Iris pigment epithelial cell (primary cell): Measurements from ENCODE around the gene HRC.
"Not testable (repeated sequence)": the region's sequence is repeated elsewhere in the genome, so short reads cannot be mapped to it uniquely, and the experiment has no call there.

ENCODE experiments used
- DNase-seq: peaks from one replicate; pipeline ENCODE4 v3.0.0-alpha.2; 2011; ENCODE audit warnings: low read depth

The HRC gene

DNA sequence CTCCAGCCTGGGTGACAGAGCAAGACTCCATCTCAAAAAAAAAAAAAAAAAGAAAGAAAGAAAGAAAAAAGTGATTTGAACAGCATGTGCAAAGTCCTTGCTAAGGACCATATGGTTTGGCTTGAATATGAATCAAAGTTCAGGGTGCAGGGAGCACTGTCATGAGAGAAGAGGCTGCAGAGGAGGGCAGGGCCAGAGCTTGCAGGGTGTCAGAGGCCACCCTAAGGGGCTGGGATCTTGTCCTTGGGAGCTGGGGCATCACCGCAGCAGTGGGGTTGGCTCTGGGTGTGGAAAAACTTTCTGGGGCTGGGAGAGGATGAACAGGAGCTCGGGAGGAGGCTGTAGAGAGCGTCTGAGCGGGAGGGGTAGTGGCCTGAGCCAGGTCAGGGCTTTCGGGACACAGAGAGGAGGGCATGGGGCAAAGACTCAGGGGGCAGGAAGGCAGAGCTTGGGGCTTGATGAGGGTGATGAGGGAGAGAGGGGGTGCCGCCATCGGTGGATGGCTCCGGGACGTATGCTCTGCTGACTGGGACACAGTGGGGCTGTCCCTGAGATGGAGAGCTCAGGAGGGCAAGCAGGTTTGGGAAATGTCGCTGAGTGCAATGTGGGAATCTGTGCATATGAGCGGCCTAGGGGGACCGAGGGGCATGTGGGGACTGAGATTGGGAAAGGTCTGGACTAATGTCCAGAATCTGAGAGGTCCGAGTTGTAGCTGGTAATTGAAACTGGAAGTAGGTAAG lies 5.4 kb upstream of the HRC start:
- no peak for DNase-seq

DNA sequence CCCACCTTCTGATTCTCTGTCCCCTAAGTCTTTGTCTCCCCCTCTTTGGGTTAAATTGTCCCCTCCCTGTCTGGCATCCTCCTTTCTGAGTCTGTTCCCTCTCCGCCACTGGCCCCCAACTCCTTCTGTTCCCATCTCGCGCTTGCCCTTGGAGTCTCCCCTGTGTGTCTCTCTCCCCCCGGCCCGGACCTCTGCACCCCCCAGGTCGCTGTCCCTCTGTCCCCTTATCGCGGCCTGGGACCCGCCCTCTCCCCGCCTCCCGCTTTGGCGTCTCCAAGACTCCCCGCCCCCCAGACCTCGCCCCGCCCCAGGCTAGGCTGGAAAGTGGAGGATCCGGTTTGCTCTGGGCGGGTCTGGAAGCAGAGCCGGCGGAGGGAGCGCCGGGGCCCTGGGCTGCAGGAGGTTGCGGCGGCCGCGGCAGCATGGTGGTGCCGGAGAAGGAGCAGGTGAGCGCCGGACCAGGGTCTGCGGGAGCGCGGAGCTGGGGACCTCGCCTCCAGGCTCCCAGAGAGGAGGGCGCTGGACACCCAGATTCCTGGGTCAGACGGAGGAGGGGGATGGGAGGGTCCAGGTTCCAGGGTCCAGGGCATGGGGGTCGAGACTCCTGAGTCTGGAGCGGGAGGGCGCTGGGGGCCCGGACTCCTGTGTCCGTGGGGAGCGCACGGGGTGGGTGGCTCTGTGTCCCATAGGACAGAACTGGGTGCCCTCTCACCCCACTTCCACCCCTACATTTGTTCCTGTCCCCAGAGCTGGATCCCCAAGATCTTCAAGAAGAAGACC lies 2.4 kb upstream of the HRC start, which contains the start of gene TRPM4:
TSS of gene TRPM4 (plus strand) at position 348 of the 780 bp plus-strand sequence. CDS start at position 423, 75 bp downstream.
- DNase-seq: peak; percentile 74

GRCh38 chr19:49155820-49156346 lies 687 bp upstream of the HRC start:
- DNase-seq: no peak

GRCh38 chr19:49154279-49154678 lies 917 bp downstream of the HRC start:
- no peak for DNase-seq

GRCh38 chr19:49153167-49153809 lies 1.9 kb downstream of the HRC start:
- DNase-seq: no peak

DNA sequence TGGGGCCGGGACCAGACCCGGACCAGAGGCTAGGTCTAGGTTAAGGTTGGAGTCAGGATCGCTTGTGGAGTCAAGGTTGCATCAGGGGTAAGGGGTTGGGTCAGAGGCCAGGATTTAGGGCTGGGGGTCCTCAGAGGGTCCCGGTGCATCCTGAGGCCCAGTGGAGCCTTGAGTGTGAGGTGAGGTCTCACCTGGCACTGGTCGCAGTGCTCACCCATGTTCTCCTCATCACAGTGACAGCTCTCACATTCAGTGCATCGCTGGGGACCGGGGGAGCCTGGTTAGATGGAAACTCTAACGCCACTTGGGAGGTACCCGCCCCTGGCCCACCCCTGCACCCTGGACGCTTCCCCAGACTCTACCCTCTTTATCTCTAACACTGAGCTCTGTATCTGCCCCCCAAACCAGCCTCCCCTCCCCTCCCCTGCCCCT lies 3.1 kb downstream of the HRC start:
- no peak for DNase-seq

DNA sequence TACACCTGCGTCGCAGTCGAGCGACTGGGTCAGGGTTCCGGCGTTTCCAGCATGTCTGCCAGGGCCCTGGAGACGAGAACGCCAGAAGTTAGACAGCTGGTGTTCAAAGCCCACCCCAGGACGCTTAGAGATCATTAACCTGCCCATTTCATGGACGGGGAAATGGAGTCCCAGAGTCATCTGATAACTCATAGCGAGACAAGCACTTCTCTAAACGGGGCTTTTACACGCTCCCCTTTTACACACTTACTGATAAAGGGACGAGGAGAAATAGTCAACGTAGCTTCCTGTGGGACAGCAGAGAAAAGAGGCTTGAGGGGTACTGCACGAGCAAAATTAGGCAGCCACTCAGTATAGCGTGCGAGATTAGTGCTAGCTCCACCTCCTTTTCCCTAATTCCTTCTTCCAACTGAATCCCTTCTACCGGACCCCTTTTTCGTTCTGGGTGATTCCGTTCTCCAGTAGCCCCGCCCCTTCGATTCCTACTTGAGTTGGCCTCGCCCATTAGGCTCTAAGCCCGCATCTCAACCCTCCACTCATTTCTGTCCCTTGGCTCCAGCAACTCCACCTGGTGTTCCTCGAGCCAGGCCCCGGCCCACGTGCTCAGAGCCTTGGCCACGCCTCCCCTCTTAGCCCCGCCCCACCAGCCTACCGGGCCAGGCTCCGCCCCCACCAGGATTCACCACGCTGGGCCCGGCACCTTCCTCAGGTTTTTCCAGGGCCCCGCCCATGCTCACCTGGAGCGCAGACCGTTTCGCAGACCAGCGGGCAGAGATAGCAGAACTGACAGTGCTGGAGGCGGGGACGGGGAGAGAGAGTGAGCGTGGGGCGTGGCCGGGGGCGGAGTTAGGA lies 3.7 kb downstream of the HRC start:
- DNase-seq: peak; percentile 41

DNA sequence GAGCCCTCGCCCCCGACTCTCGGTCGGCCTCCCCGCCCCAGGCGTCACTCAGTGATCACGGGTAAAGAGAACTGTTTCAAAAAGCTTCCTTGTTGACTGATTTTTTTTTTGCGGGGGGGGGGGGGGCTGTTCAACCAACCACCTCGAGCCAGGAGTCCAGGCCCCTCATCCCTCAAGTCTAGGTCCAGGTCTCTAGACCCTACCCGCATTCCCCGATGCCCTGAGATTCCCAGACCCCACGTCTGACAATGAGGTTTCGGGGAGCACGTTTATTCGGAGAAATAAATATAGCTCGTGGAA lies 4.3 kb downstream of the HRC start:
- no peak for DNase-seq

DNA sequence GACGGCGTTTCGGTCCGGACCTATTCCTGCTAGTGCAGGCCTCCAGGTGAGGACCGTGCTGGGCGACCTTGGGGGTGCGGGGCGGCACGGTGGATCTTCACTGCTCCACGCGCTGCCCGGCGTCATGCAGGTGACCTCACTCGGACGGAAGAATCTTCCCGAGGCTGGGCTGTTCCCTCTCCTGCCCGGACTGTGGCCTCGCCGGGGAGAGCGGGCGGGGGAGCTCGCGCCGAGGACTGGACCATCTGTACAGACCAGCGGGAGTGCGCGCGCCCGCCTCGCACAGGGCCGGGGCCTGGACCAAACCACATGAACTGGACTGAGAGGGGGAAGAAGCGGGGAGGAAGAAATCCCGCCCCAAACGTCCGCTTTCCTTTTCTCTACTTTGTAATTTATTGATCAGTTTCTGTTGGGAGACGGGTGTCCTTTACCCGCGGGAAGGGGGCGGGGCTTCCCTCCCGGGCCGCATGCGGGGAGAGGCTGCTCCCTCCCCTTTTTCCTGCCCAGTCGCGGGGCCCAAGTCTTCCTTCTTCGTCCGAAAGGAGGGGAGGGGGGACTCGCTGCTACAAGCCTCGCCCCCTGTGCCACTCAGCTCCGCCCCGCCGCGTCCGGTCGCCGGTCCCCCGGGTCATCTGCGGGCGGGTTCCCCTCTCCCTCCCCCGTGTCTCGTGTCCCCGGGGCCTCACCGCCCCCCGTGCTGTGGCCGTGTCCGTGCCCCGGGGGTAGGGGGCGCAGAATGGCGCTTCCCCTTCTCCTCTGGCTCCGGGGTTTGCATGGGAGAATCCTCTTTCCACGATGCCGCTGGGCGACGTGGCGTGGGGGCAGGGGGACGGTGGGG lies 4.9 kb downstream of the HRC start:
- peak; percentile 79 for DNase-seq

GRCh38 chr19:49149652-49150105 lies 5.5 kb downstream of the HRC start:
- DNase-seq: peak; percentile 78

DNA sequence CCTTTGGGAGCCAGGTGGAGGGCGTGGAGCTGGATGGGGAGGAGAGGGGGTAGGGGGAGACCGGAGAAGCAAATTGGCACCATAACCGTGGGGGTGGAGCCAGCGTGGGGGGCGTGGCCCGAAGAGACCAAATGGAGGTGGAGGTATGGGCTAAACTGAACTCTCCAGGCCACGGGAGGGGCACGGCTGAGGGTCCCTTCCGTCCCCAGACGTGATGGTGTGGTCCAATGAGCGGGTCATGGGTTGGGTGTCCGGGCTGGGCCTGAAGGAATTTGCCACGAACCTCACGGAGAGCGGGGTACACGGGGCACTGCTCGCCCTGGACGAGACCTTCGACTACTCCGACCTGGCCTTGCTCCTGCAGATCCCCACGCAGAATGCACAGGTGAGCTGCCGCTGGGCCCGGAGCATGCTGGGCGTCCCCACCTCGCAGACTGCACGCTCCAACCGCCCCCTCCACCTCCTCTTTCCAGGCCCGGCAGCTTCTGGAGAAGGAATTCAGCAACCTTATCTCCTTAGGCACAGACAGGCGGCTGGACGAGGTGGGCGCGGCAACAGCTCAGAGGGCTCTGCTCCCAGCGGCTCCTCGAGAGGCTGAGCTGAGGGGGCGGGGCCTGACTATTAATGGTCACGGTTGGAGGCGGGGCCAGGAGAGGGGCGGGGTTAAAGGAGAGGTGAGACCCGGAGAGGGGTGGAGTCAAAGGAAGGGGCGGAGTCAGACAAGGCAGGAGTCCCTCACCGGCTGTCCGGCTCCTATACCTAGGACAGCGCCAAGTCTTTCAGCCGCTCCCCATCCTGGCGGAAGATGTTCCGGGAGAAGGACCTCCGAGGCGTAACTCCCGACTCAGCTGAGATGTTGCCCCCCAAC lies 6.2 kb downstream of the HRC start:
- DNase-seq: peak; percentile 88

DNA sequence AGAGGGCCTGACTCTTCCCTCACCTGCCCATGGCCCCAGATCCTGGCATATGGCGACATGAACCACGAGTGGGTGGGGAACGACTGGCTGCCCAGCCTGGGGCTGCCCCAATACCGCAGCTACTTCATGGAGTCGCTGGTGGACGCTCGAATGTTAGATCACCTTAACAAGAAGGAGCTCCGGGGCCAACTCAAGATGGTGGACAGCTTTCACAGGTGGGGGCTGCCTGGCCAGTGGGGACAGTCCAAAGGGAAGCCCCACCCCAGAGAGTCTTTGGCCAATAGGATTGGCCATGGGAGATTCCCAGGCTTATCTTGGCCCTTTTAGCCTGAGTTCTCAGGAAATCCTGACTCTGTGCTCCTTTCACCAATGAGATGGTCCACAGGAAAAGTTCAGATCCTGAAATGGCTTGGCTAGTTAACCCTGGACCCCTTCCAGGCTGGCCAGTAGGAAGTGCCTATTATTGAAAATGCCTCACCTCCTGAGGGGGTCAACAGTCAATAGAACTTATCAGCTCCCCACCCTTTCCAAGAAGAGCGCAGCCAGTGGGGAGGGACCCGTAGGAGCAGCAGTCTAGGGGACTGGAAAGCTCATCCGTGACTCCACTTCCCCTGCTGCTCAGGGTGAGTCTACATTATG lies 7.0 kb downstream of the HRC start:
- DNase-seq: no peak

DNA sequence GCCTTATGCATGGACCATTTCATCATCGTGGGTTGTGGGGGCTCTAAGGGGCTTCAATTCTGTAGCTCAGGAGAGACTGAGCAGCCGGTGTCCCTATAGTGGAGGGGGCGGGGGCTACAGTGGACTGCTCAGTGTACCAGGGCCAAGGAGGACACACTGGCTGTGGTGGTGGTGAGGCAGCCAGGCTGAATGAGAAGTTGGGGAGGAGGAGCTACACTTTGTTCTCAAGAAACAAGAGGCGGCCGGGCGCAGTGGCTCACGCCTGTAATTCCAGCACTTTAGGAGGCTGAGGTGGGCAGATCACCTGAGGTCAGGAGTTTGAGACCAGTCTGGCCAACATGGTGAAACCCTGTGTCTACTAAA lies 8.8 kb downstream of the HRC start:
- not testable (repeated sequence) for DNase-seq

- peak; percentile 70 for DNase-seq
These were observed 9.4 kb downstream of the HRC start for GRCh38 chr19:49145573-49146407.

DNA sequence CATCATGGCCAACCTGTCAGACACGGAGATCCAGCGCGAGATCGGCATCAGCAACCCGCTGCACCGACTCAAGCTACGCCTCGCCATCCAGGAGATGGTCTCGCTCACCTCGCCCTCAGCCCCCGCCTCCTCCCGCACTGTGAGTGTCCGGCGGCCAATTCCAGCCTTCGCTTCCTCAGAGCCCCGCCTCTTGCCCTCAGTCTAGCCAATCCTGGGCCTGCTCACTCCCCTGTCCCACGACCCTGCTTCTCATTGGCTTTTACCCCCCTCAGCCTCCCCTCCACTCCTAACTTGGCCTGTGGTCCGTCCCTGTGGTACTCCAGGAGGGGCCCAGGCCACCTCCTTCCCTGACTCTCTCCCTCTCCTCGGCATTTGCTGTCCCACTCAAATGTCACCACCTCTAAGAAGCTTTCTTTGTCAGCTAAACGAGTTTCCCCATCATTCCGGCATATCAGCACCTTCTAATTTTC lies 12.3 kb downstream of the HRC start:
- peak; percentile 93 for DNase-seq

DNA sequence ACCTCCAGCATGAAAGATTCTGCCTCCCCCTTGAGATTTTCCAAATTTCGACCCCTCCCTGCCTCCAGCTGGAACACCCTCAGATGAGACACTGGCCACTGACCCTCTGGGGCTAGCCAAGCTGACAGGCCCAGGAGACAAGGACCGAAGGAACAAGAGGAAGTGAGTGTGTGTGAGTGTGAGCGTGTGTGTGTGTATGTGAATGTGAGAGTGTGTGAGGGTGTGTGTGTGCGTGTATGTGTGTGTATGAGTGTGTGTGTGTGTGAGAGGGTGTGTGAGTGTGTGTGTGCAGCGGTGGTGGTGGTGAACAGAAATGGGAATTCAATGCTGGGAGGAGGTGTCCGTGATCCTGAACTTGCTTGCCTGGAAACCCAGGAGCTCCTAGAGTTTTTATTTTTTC lies 13.8 kb downstream of the HRC start:
- DNase-seq: no peak

- DNase-seq: no peak
These were observed 14.2 kb downstream of the HRC start for GRCh38 chr19:49140951-49141350.

DNA sequence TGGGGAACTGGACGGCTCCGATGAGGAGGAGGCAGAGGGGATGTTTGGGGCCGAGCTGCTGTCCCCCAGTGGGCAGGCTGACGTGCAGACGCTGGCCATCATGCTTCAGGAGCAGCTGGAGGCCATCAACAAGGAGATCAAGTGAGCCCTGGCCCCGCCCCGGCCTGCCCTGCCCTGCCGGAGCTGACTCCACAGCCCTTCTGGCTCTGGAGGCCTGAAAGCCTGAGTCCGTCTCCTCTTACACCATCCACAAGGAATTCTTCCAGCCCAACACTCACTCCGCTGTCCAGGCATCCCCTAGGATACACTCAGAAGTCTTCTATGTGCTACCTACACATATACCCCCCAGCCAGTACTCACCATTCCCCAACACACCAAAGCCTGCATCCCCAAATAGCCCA lies 18.4 kb downstream of the HRC start:
- DNase-seq: no peak
